PC-3 (cell line): ENCODE measurements around the gene TRAF1.
"Not testable (repeated sequence)": the region's sequence is repeated elsewhere in the genome, so short reads cannot be mapped to it uniquely, and the experiment has no call there.

Source experiments
- CTCF ChIP-seq: fragments of 300-600 bp; sonication (generic); conservative IDR thresholded peaks from 2 replicates; pipeline ENCODE4 v1.5.1; 2017; ENCODE audit warnings: antibody characterized with exemption, low read depth, mild to moderate bottlenecking, low read length
- EZH2 ChIP-seq: fragments of 300-600 bp; sonication (generic); IDR thresholded peaks from one replicate; pipeline ENCODE4 v1.6.1; 2017; ENCODE audit warnings: antibody characterized with exemption, mild to moderate bottlenecking, low read length; ENCODE audit not compliant: unreplicated experiment
- EZH2phosphoT487 ChIP-seq: fragments of 300-600 bp; sonication (generic); IDR thresholded peaks from 2 replicates; pipeline ENCODE4 v1.6.1; 2018; ENCODE audit warnings: mild to moderate bottlenecking, antibody characterized with exemption, low read length, borderline replicate concordance

- not testable (repeated sequence) for TF ChIP-seq CTCF, EZH2, EZH2phosphoT487
These were observed 44.9 kb upstream of the TRAF1 start for GRCh38 chr9:120971471-120971870.
